Astrocyte (in vitro differentiated cells and primary cell): Measurements from ENCODE around the gene MIS12. TPM values are rescaled to one million over a fixed set of nuclear protein-coding genes. Genes with fewer than 3 reads are reported as not detected.

Experiments
- DNase-seq: peaks from one replicate; pipeline ENCODE4 v3.0.0-alpha.2; 2010; ENCODE audit warnings: low read depth
- FAIRE-seq: peaks from 2 replicates; lab custom pipeline; 2011; peaks lifted over from hg19 to GRCh38; lab: Jason Lieb, UNC
- H2AFZ ChIP-seq: 2 replicates; pipeline ENCODE4 v1.6.0; 2012; ENCODE audit warnings: low read depth, low read length, inconsistent platforms
- H3K27ac ChIP-seq: 2 replicates; pipeline ENCODE4 v1.5.1; 2011; ENCODE audit warnings: low read depth, low read length, inconsistent platforms
- H3K27me3 ChIP-seq: 2 replicates; pipeline ENCODE4 v1.6.0; 2011; ENCODE audit warnings: low read length, inconsistent platforms; ENCODE audit not compliant: insufficient read depth
- H3K36me3 ChIP-seq: 2 replicates; pipeline ENCODE4 v1.5.1; 2011; ENCODE audit warnings: low read length, inconsistent platforms; ENCODE audit not compliant: insufficient read depth
- H3K4me1 ChIP-seq: 2 replicates; pipeline ENCODE4 v1.5.1; 2011; ENCODE audit warnings: low read length, inconsistent platforms; ENCODE audit not compliant: insufficient read depth
- H3K4me2 ChIP-seq: 2 replicates; pipeline ENCODE4 v1.6.0; 2012; ENCODE audit warnings: low read length, inconsistent platforms
- H3K4me3 ChIP-seq: 2 replicates; pipeline ENCODE4 v1.5.1; 2011; ENCODE audit warnings: low read depth, mild to moderate bottlenecking, low read length, inconsistent platforms; ENCODE audit not compliant: insufficient read depth
- H3K79me2 ChIP-seq: 2 replicates; pipeline ENCODE4 v1.6.0; 2012; ENCODE audit warnings: mild to moderate bottlenecking, low read length, inconsistent platforms; ENCODE audit not compliant: insufficient read depth
- H3K9ac ChIP-seq: 2 replicates; pipeline ENCODE4 v1.6.0; 2012; ENCODE audit warnings: mild to moderate bottlenecking, low read length, inconsistent platforms
- H3K9me3 ChIP-seq: 2 replicates; pipeline ENCODE4 v1.5.1; 2012; ENCODE audit warnings: low read depth, mild to moderate bottlenecking, low read length, inconsistent platforms; ENCODE audit not compliant: insufficient read depth
- H4K20me1 ChIP-seq: 2 replicates; pipeline ENCODE4 v1.6.0; 2012; ENCODE audit warnings: low read length, inconsistent platforms; ENCODE audit not compliant: insufficient read depth
- H3K27ac Mint-ChIP-seq: one replicate; pipeline ENCODE4 v1.8.0; 2021; ENCODE audit warnings: mild to moderate bottlenecking, mixed read lengths; ENCODE audit not compliant: unreplicated experiment
- H3K27me3 Mint-ChIP-seq: one replicate; pipeline ENCODE4 v1.8.0; 2021; ENCODE audit warnings: low read depth, mixed read lengths; ENCODE audit not compliant: unreplicated experiment
- H3K36me3 Mint-ChIP-seq: one replicate; pipeline ENCODE4 v1.8.0; 2021; ENCODE audit warnings: low read depth, mixed read lengths; ENCODE audit not compliant: unreplicated experiment
- H3K4me1 Mint-ChIP-seq: one replicate; pipeline ENCODE4 v1.8.0; 2021; ENCODE audit warnings: low read depth, mixed read lengths; ENCODE audit not compliant: unreplicated experiment
- H3K4me3 Mint-ChIP-seq: one replicate; pipeline ENCODE4 v1.8.0; 2021; ENCODE audit warnings: mild to moderate bottlenecking, moderate library complexity, mixed read lengths; ENCODE audit not compliant: unreplicated experiment
- H3K9me3 Mint-ChIP-seq: one replicate; pipeline ENCODE4 v1.8.0; 2021; ENCODE audit warnings: mild to moderate bottlenecking, mixed read lengths; ENCODE audit not compliant: unreplicated experiment
- CTCF ChIP-seq: IDR thresholded peaks from 2 replicates; pipeline ENCODE4 v1.5.1; 2011; ENCODE audit warnings: low read depth, mild to moderate bottlenecking, inconsistent platforms, low read length, moderate library complexity; ENCODE audit not compliant: insufficient read depth
- EZH2 ChIP-seq: IDR thresholded peaks from 2 replicates; pipeline ENCODE4 v1.6.1; 2012; ENCODE audit warnings: mild to moderate bottlenecking, low read length, inconsistent platforms; ENCODE audit not compliant: insufficient read depth
- total RNA-seq: library from RNA; stranded (reverse); gene quantifications from 2 replicates; pipeline ENCODE4 v1.2.1, GENCODE V29; 2021

The MIS12 gene
- total RNA-seq, 1 donor from 2014 or later: 12.2 TPM

GRCh38 chr17:5466295-5466694 lies 20.1 kb upstream of the MIS12 start:
- Histone ChIP-seq H4K20me1 (peaks cover 50% of the 10 kb centered on the region), H3K4me2 (peak overlapping the region; percentile 98), H3K4me3 (no peak overlapping the region), H3K36me3 (peaks cover 5% of the 10 kb centered on the region), H3K9me3 (no peaks in the 10 kb centered on the region), H2AFZ (no peak overlapping the region), H3K27ac (no peak overlapping the region), H3K4me1 (peaks cover 7% of the 10 kb centered on the region), H3K9ac (peak overlapping the region; percentile 4), H3K27me3 (no peaks in the 10 kb centered on the region), H3K79me2 (peaks cover 70% of the 10 kb centered on the region)
- FAIRE-seq (no peak), DNase-seq (no peak)
- Mint-ChIP-seq H3K4me1 (peaks cover 24% of the 10 kb centered on the region), H3K9me3 (no peaks in the 10 kb centered on the region), H3K36me3 (peaks cover 2% of the 10 kb centered on the region), H3K4me3 (no peak overlapping the region), H3K27ac (no peak overlapping the region), H3K27me3 (no peaks in the 10 kb centered on the region)
- no peak for TF ChIP-seq CTCF
- TF ChIP-seq EZH2: no peak

- H3K27me3 Mint-ChIP-seq: no peaks in the 10 kb centered on the region
- H3K4me3 Mint-ChIP-seq: peak overlapping the region; percentile 90
Observed at GRCh38 chr17:5467416-5467815, 18.9 kb upstream of the MIS12 start.

More at GRCh38 chr17:5467416-5467815, 18.9 kb upstream of the MIS12 start:
- Histone ChIP-seq H2AFZ (no peak overlapping the region), H3K27ac (no peak overlapping the region), H3K4me3 (peak overlapping the region; percentile 96), H3K36me3 (peaks cover 2% of the 10 kb centered on the region), H3K4me1 (peaks cover 7% of the 10 kb centered on the region), H4K20me1 (peaks cover 46% of the 10 kb centered on the region), H3K4me2 (peak overlapping the region; percentile 98), H3K9ac (peak overlapping the region; percentile 89), H3K9me3 (no peaks in the 10 kb centered on the region), H3K27me3 (no peaks in the 10 kb centered on the region), H3K79me2 (peaks cover 64% of the 10 kb centered on the region)
- Mint-ChIP-seq H3K27ac (peak overlapping the region; percentile 6), H3K4me1 (peaks cover 24% of the 10 kb centered on the region), H3K9me3 (no peaks in the 10 kb centered on the region), H3K36me3 (no peaks in the 10 kb centered on the region)
- no peak for TF ChIP-seq EZH2
- no peak for TF ChIP-seq CTCF
- no peak for FAIRE-seq
- DNase-seq: no peak
